BLaER1 treated with 17β-estradiol and CSF1 and Interleukin-3, amounts not matched to agents 10 nM and 100 nM (cell line): ENCODE data around the gene XPO6.

ENCODE experiments used
- H3K27ac ChIP-seq, 11 experiments: shearing (Covaris generic); formaldehyde crosslinking; 2 replicates each; pipeline ENCODE4 v1.8.1; 2022
- H3K27me3 ChIP-seq, 11 experiments: shearing (Covaris generic); formaldehyde crosslinking; 2 replicates each; pipeline ENCODE4 v1.8.1; 2022
- H3K36me3 ChIP-seq, 11 experiments: shearing (Covaris generic); formaldehyde crosslinking; 2 replicates each; pipeline ENCODE4 v1.8.1; 2022
- H3K4me1 ChIP-seq, 10 experiments: shearing (Covaris generic); formaldehyde crosslinking; 2 replicates each; pipeline ENCODE4 v1.8.1; 2022
- H3K4me2 ChIP-seq, 11 experiments: shearing (Covaris generic); formaldehyde crosslinking; 2 replicates each; pipeline ENCODE4 v1.8.1; 2022
- H3K4me3 ChIP-seq, 10 experiments: shearing (Covaris generic); formaldehyde crosslinking; 2 replicates each; pipeline ENCODE4 v1.8.1; 2022
- H3K9ac ChIP-seq, 11 experiments: shearing (Covaris generic); formaldehyde crosslinking; 2 replicates each; pipeline ENCODE4 v1.8.1; 2022
- H3K9me3 ChIP-seq, 11 experiments: shearing (Covaris generic); formaldehyde crosslinking; replicated peaks in 1 of 11; 2 replicates each; pipeline ENCODE4 v1.8.1; 2022
- H4K20me1 ChIP-seq, 11 experiments: shearing (Covaris generic); formaldehyde crosslinking; 2 replicates each; pipeline ENCODE4 v1.8.1; 2022
- Cebpa-rat ChIP-seq, 11 experiments: shearing (Covaris generic); IDR thresholded peaks; 2 replicates each; pipeline ENCODE4 v1.8.1; 2022

XPO6 gene

DNA sequence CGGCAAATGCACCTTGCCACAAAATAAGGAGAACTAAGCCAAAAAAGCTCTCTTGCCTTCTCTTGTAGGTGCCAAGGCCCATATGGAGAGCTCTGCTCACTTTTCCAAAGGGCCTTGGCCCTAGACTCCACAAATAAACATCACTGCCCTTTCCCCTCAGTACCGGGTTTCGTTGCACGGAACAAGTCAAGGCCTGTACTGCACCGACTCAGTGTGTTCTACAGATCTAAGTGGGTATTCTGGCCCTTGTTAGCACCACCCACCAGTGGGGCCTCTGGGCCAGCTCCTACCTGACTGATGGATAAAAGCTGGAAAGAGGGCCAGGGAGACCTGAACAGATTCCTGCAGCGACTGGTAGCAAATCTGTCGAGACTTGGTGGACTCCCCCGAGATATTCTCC is 104.5 kb downstream of the XPO6 start:
- no peak overlapping the region for H3K27ac ChIP-seq
- H3K36me3 ChIP-seq: peaks cover 87 to 100% (median 95%) of the 10 kb centered on the region in 11 experiments
- no peak overlapping the region for H3K4me2 ChIP-seq
- no peaks in the 10 kb centered on the region for H3K27me3 ChIP-seq
- no peak for TF ChIP-seq Cebpa-rat (IDR thresholded peaks at IDR 0.05)
- no peak overlapping the region for H3K4me3 ChIP-seq
- H3K4me1 ChIP-seq: peaks cover 0 to 54% (median 26%) of the 10 kb centered on the region in 10 experiments; a peak in 14 of 20 replicates
- H4K20me1 ChIP-seq: peaks cover 8 to 99% (median 60%) of the 10 kb centered on the region in 11 experiments; a peak in 19 of 22 replicates
- H3K9ac ChIP-seq: no peak overlapping the region; a peak in 1 of 22 replicates
- H3K9me3 ChIP-seq: no peaks in the 10 kb centered on the region

DNA sequence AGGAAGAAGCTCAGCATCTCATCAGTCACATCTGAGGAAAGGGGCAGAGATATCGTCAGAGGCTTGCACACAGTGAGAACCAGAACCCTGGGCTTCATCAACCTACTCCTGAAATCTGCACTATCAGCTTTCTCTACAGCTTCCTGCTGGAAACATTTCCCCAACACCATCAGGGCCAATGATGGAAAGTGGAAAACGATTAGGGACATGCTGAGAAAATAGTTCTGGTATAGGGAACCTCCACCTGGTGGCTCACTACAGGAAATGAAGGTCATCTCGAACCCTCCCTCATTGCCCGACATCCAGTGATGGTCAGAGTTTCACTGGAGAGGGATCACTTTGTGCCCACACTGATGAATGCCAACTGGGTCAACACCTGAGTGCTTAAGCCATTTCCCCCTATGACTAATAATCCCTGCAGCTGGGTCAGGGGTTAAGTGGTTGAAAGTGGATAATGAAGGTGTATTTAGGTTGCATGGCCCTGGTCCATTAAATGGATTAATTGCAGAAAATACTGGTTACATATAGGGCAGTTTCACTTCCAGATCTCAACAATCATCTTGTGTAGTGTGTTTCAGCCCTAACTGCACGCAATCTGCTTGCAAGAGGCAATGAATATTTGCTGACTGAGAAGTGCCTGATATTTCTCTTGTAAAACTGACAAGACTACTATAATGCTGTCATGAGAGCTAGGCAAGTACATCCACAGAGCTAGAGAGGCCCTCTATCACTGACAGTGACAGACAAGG is 105.1 kb downstream of the XPO6 start:
- no peak for TF ChIP-seq Cebpa-rat (IDR thresholded peaks at IDR 0.05)
- H3K4me3 ChIP-seq: no peak overlapping the region

GRCh38 chr16:28105954-28106353 is 105.8 kb downstream of the XPO6 start:
- Histone ChIP-seq H3K27ac (no peak overlapping the region), H3K9me3 (no peaks in the 10 kb centered on the region), H3K4me3 (no peak overlapping the region), H3K4me1 (peaks cover 0 to 42% (median 15%) of the 10 kb centered on the region in 10 experiments; a peak in 14 of 20 replicates), H3K9ac (no peak overlapping the region), H3K4me2 (no peak overlapping the region), H3K36me3 (peaks cover 90 to 100% (median 97%) of the 10 kb centered on the region in 11 experiments), H3K27me3 (no peaks in the 10 kb centered on the region), H4K20me1 (peaks cover 8 to 99% (median 67%) of the 10 kb centered on the region in 11 experiments; a peak in 19 of 22 replicates)
- TF ChIP-seq Cebpa-rat (IDR thresholded peaks at IDR 0.05): no peak

More for the DNA sequence above, 105.1 kb downstream of the XPO6 start:
- Histone ChIP-seq H3K9ac (no peak overlapping the region; a peak in 1 of 22 replicates), H3K9me3 (no peaks in the 10 kb centered on the region), H3K27ac (no peak overlapping the region), H3K4me1 (peaks cover 0 to 48% (median 21%) of the 10 kb centered on the region in 10 experiments; a peak in 14 of 20 replicates), H3K36me3 (peaks cover 87 to 100% (median 95%) of the 10 kb centered on the region in 11 experiments), H3K4me2 (no peak overlapping the region), H4K20me1 (peaks cover 8 to 99% (median 63%) of the 10 kb centered on the region in 11 experiments; a peak in 19 of 22 replicates), H3K27me3 (no peaks in the 10 kb centered on the region)

DNA sequence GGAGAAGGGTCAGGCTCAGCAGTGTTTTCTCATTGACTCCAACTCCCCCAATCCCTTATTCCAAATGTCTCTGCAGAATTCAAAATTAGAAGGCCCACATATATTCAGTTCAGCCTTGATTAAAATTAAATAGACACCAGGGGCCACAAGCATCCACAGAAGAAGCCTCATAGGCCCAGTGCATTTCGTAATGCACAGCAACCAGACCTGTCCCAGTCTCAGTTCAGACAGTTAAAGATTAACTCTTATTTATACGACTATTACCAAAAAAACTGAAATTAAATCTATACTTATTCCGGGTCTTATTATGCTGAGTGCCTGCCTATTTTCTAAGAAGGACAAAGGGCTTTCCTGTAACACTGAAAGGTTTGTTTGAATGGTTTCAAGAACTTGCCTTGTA is 106.5 kb downstream of the XPO6 start:
- peaks cover 96 to 100% (median 99%) of the 10 kb centered on the region in 11 experiments for H3K36me3 ChIP-seq
- no peak for TF ChIP-seq Cebpa-rat (IDR thresholded peaks at IDR 0.05)

GRCh38 chr16:28104404-28104803 is 107.4 kb downstream of the XPO6 start:
- TF ChIP-seq Cebpa-rat (IDR thresholded peaks at IDR 0.05): no peak
- H3K4me2 ChIP-seq: no peak overlapping the region
- no peak overlapping the region for H3K9ac ChIP-seq
- peaks cover 8 to 100% (median 70%) of the 10 kb centered on the region in 11 experiments; a peak in 21 of 22 replicates for H4K20me1 ChIP-seq
- peaks cover 97 to 100% (median 100%) of the 10 kb centered on the region in 11 experiments for H3K36me3 ChIP-seq
- no peak overlapping the region for H3K4me3 ChIP-seq
- no peak overlapping the region for H3K27ac ChIP-seq
- no peaks in the 10 kb centered on the region for H3K9me3 ChIP-seq
- H3K4me1 ChIP-seq: peaks cover 0 to 26% (median 4%) of the 10 kb centered on the region in 10 experiments; a peak in 10 of 20 replicates
- no peaks in the 10 kb centered on the region for H3K27me3 ChIP-seq

More for the DNA sequence above, 106.5 kb downstream of the XPO6 start:
- no peaks in the 10 kb centered on the region for H3K27me3 ChIP-seq
- H3K27ac ChIP-seq: no peak overlapping the region
- H4K20me1 ChIP-seq: peaks cover 8 to 100% (median 72%) of the 10 kb centered on the region in 11 experiments; a peak in 20 of 22 replicates
- H3K9me3 ChIP-seq: no peaks in the 10 kb centered on the region
- H3K4me3 ChIP-seq: no peak overlapping the region
- no peak overlapping the region for H3K9ac ChIP-seq
- H3K4me2 ChIP-seq: no peak overlapping the region
- peaks cover 0 to 35% (median 9%) of the 10 kb centered on the region in 10 experiments; a peak in 13 of 20 replicates for H3K4me1 ChIP-seq

DNA sequence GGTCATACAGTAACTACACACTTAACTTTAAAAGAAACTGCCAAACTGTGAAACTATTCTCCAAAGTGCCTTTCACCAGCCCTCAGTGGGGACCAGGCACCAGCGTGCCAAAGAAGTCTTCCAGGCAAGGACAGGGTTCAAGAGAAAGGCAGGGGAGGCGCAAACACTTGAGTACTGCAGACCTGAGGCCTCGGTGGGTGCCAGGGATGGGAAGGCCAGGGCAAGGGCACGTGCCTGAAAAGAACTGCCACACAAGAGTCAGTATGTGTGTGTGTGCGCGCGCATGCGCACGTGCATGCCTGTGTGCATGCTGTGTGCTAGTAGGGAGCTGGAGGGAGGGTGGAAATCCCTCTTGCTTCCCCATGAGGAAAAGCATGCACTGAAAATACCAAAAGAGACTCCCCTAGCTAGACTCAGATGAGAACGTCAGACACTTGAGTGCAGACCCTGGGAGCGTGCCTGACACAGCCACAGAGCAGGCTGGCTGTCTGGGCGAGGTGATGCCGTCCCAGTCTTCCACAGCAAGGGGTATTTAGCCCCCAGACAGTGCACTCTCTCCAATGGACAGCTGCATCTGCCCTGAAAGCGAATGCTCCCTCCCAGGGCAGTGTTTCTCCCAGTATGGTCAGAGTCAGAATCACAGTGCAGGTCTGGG is 108.1 kb downstream of the XPO6 start:
- no peak overlapping the region for H3K4me2 ChIP-seq
- no peak overlapping the region for H3K9ac ChIP-seq
- H3K36me3 ChIP-seq: peaks cover 100% of the 10 kb centered on the region in 11 experiments
- H3K27ac ChIP-seq: no peak overlapping the region
- peaks cover 11 to 100% (median 70%) of the 10 kb centered on the region in 11 experiments; a peak in 21 of 22 replicates for H4K20me1 ChIP-seq
- no peak overlapping the region for H3K4me3 ChIP-seq
- H3K9me3 ChIP-seq: no peaks in the 10 kb centered on the region
- peaks cover 0 to 18% (median 1%) of the 10 kb centered on the region in 10 experiments; a peak in 7 of 20 replicates for H3K4me1 ChIP-seq
- TF ChIP-seq Cebpa-rat (IDR thresholded peaks at IDR 0.05): no peak
- H3K27me3 ChIP-seq: no peaks in the 10 kb centered on the region

GRCh38 chr16:28101533-28101890 is 110.3 kb downstream of the XPO6 start:
- peaks cover 97 to 99% (median 98%) of the 10 kb centered on the region in 11 experiments for H3K36me3 ChIP-seq
- no peak overlapping the region for H3K9ac ChIP-seq
- H4K20me1 ChIP-seq: peaks cover 7 to 99% (median 62%) of the 10 kb centered on the region in 11 experiments; a peak in 21 of 22 replicates
- H3K4me3 ChIP-seq: no peak overlapping the region
- no peaks in the 10 kb centered on the region for H3K27me3 ChIP-seq
- no peaks in the 10 kb centered on the region for H3K4me1 ChIP-seq
- no peak overlapping the region for H3K27ac ChIP-seq
- no peak for TF ChIP-seq Cebpa-rat (IDR thresholded peaks at IDR 0.05)
- H3K4me2 ChIP-seq: no peak overlapping the region
- no peaks in the 10 kb centered on the region for H3K9me3 ChIP-seq

- Histone ChIP-seq H3K36me3 (peaks cover 97 to 99% (median 98%) of the 10 kb centered on the region in 11 experiments), H3K4me1 (no peaks in the 10 kb centered on the region), H3K4me2 (no peak overlapping the region), H3K27me3 (no peaks in the 10 kb centered on the region), H3K4me3 (no peak overlapping the region), H4K20me1 (peaks cover 7 to 99% (median 57%) of the 10 kb centered on the region in 11 experiments; a peak in 21 of 22 replicates), H3K9ac (no peak overlapping the region), H3K9me3 (no peaks in the 10 kb centered on the region), H3K27ac (no peak overlapping the region)
- no peak for TF ChIP-seq Cebpa-rat (IDR thresholded peaks at IDR 0.05)
These were observed 110.8 kb downstream of the XPO6 start for GRCh38 chr16:28100810-28101532.
